ENCODE data around the gene CEP76.
"Not testable (repeated sequence)": the region's sequence is repeated elsewhere in the genome, so short reads cannot be mapped to it uniquely, and the experiment has no call there.

CEP76 gene

DNA sequence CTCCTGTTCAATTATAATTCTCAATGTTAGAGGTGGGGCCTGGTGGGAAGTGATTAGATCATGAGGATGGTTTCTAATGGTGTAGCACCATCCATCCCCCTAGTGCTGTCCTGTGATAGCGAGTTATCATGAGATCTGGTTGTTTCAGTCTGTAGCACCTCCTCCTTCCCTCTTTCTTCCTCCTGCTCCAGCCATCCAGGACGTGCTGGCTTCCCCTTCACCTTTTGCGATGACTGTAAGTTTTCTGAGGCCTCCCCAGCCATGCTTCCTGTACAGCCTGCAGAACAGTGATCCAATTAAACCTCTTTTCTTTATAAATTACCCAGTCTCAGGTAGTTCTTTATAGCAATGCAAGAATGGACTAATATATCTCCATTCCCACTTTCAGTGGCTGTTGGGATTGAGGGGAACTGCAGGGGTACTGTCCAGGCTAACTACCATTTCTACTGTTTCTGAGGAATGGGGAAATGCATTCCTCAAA, 63.8 kb downstream of the CEP76 start:
- in situ Hi-C loops (cut with MboI; ENCODE audit: low sequenced_read_pairs, unreplicated experiment) = no loop called here
- TF ChIP-seq, protein P1, sequence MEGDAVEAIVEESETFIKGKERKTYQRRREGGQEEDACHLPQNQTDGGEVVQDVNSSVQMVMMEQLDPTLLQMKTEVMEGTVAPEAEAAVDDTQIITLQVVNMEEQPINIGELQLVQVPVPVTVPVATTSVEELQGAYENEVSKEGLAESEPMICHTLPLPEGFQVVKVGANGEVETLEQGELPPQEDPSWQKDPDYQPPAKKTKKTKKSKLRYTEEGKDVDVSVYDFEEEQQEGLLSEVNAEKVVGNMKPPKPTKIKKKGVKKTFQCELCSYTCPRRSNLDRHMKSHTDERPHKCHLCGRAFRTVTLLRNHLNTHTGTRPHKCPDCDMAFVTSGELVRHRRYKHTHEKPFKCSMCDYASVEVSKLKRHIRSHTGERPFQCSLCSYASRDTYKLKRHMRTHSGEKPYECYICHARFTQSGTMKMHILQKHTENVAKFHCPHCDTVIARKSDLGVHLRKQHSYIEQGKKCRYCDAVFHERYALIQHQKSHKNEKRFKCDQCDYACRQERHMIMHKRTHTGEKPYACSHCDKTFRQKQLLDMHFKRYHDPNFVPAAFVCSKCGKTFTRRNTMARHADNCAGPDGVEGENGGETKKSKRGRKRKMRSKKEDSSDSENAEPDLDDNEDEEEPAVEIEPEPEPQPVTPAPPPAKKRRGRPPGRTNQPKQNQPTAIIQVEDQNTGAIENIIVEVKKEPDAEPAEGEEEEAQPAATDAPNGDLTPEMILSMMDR (IDR thresholded peaks at IDR 0.05; ENCODE audit: borderline replicate concordance, control extremely low read depth, extremely low read depth, insufficient read depth, missing control alignments) = no peak
- DNase-seq (ENCODE audit: low spot score) = no peak

DNA sequence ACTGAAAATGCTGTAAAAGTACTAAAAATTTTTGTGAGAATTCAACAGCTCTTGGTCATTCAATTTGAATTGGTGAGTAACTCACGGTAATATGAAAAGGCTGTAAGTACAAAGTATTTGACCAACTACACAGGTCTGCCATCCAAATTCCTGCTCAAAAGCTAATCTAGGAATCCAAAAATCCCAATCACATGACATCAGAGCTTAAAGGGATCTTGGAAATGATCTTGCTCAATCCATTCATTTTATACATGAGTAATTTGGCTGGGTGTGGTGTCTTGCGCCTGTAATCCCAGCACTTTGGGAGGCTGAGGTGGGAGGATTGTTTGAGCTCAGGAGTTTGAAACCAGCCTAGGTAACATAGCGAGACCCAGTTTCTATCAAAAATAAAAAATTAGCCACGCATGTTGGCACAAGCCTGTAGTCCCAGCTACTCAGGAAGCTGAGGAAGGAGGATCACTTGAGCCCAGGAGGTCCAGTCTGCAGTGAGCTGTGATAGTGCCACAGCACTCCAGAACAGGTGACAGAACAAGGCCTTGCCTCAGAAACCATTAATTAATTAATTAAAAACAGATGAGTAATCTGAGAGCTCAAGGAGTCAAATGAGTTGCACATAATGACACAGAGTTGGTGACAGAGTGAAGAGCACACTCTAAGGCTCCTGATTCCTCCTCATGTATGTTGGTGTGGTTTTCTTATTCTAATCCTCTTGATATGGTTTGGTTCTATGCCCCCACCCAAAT, 64.5 kb downstream of the CEP76 start:
- in situ Hi-C loops (cut with MboI; ENCODE audit: low sequenced_read_pairs, unreplicated experiment) = no loop called here
- TF ChIP-seq, protein P1 (IDR thresholded peaks at IDR 0.05; ENCODE audit: borderline replicate concordance, control extremely low read depth, extremely low read depth, insufficient read depth, missing control alignments) = no peak
- DNase-seq (ENCODE audit: low spot score) = no peak

DNA sequence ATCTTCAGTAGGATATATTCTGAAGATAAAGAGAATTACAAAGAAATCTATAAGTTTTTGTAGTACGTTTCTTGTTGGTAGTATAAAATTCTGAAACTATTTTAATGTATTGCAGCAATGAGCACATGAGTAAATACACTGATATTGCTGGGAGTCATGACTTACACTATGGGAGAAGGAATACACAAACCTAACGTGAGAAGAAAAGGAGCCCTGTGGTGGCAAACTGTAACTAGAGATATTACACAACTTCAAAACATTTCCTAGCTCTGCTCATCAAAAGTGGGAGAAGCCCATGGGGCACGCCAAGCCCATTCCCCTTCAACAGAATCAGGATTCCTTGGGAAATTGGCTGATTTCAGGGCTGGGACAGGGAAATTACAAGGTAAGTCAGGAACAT, 65.1 kb downstream of the CEP76 start:
- DNase-seq (ENCODE audit: low spot score) = no peak
- TF ChIP-seq, protein P1 (IDR thresholded peaks at IDR 0.05; ENCODE audit: borderline replicate concordance, control extremely low read depth, extremely low read depth, insufficient read depth, missing control alignments) = no peak
- in situ Hi-C loops (cut with MboI; ENCODE audit: low sequenced_read_pairs, unreplicated experiment) = no loop called here

DNA sequence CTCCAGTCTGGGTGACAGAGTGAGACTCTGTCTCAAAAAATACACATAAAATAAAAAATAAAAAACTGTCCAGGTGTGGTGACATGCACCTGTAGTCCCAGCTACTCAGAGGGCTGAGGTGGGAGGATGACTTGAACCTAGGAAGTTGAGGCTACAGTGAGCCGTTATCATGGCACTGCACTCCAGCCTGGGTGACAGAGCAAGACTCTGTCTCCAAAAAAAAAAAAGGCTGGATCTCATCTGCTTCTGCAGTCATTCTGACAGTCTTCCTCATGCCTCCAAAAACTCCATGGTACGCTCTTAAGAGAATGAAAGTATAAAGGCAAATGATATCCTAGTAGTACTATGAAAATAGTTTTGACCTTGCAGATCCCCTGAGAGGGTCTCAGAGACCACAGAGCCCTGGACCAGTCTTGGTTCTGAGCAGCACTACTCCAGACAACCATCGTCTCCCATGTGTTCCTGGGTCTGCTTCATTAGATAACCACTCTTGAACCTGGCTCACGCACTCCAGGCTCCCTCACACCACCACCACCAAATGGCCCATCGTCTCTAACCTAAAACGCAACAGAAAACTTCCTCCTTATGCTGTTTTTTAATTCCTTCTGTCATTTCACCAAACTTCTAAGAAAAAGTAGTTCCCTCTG, 70.6 kb downstream of the CEP76 start:
- no peak for DNase-seq (ENCODE audit: low spot score)
- TF ChIP-seq, protein P1 (IDR thresholded peaks at IDR 0.05; ENCODE audit: borderline replicate concordance, control extremely low read depth, extremely low read depth, insufficient read depth, missing control alignments) = no peak
- in situ Hi-C loops (cut with MboI; ENCODE audit: low sequenced_read_pairs, unreplicated experiment) = no loop called here

DNA sequence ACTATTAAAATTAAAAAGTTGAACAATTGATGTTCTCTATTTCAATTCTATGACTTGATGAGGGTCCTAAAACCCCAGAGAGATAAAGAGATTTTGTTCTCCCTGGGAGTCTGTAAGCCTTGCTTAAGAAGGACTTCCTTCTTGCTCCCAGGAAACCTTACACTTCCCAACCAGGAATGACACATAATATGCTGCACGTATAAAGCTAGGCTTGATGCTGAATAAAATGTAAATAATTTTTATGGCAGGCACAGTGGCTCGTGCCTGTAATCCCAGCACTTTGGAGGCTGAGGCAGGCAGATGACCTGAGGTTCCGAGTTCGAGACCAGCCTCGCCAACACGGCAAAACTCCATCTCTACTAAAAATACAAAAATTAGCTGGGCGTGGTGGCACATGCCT, 72.4 kb downstream of the CEP76 start:
- no peak for DNase-seq (ENCODE audit: low spot score)
- in situ Hi-C loops (cut with MboI; ENCODE audit: low sequenced_read_pairs, unreplicated experiment) = no loop called here
- TF ChIP-seq, protein P1 (IDR thresholded peaks at IDR 0.05; ENCODE audit: borderline replicate concordance, control extremely low read depth, extremely low read depth, insufficient read depth, missing control alignments) = no peak

DNA sequence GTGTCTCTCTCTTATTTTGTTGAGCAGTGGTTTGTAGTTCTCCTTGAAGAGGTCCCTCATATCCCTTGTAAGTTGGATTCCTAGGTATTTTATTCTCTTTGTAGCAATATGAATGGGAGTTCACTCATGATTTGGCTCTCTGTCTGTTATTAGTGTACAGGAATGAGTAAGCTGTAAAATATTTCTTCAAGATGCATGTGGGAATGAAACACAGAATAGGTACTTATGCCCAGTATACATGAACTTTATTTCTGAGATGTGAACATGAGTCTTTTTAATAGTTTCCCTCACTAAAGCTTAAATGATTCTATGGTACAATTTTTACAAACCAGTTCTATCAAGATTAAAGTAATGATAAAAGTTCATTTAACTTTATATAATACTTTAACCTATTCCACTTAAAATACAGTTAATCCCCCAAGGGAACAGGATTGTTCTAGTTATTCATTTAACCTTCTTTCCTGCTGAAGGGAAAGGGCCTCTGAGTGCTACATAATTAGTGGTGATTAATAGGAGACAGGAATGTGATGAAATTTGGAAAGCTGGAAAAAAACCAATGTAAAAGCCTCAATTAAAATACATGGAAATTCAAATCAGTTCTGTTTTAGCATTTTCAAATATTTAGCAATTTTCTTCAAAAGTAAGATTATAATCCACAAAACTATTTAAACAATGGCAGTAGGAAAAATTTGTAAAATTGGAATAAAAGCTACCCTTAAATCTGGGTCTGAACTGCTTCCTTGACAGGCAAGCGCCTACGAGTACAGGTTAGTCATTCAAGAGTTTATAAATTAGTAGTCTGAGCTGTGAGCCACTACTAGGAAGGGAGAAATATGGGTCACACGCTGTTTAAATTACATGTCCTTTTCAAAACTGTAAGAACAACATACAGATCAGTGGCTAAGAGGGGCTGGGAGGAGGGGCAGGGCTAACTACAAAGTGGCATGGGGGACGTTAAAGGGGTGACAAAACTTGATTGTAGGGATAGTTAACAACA, 73.5 kb downstream of the CEP76 start:
- TF ChIP-seq, protein P1 (IDR thresholded peaks at IDR 0.05; ENCODE audit: borderline replicate concordance, control extremely low read depth, extremely low read depth, insufficient read depth, missing control alignments) = no peak
- in situ Hi-C loops (cut with MboI; ENCODE audit: low sequenced_read_pairs, unreplicated experiment) = no loop called here
- no peak for DNase-seq (ENCODE audit: low spot score)

DNA sequence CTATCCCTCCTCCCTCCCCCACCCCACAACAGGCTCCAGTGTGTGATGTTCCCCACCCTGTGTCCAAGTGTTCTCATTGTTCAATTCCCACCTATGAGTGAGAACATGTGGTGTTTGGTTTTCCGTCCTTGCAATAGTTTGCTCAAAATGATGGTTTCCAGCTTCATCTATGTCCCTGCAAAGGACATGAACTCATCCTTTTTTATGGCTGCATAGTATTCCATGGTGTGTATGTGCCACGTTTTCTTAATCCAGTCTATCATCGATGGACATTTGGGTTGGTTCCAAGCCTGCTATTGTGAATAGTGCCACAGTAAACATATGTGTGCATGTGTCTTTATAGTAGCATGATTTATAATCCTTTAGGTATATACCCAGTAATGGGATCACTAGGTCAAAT, 75.3 kb downstream of the CEP76 start:
- in situ Hi-C loops (cut with MboI; ENCODE audit: low sequenced_read_pairs, unreplicated experiment) = not testable (repeated sequence)

More for the DNA sequence above, 75.3 kb downstream of the CEP76 start:
- DNase-seq (ENCODE audit: low spot score) = not testable (repeated sequence)
